Activated CD4-positive, alpha-beta T cell treated with anti-CD3 and anti-CD28 coated beads for 36 hours (primary cell): ENCODE data around the gene MGMT. TPM values are rescaled to one million over a fixed set of nuclear protein-coding genes. Genes with fewer than 3 reads are reported as not detected.

Source experiments
- ATAC-seq: fragments of 200-7000 bp; cut with Tn5 transposase; one replicate; pipeline ENCODE4 v1.10.0; 2021; ENCODE audit warnings: mild to moderate bottlenecking, moderate library complexity
- CTCF ChIA-PET: fragments of 350-600 bp; sonication (Branson Sonifier 250); formaldehyde crosslinking; loops from one replicate; lab custom pipeline; 2021; ENCODE audit warnings: antibody characterized with exemption; lab: Charles Lee
- POLR2A ChIA-PET: fragments of 350-600 bp; sonication (Branson Sonifier 250); formaldehyde crosslinking; loops from one replicate; lab custom pipeline; 2021; ENCODE audit warnings: antibody characterized with exemption, inconsistent platforms; lab: Charles Lee
- DNase-seq: peaks from one replicate; pipeline ENCODE4 v3.0.0-alpha.2; 2020
- H3K27ac Mint-ChIP-seq: one replicate; pipeline ENCODE4 v1.8.0; 2021; ENCODE audit warnings: mixed read lengths
- H3K27me3 Mint-ChIP-seq: one replicate; pipeline ENCODE4 v1.8.0; 2021; ENCODE audit warnings: mixed read lengths
- H3K36me3 Mint-ChIP-seq: one replicate; pipeline ENCODE4 v1.8.0; 2021; ENCODE audit warnings: low read depth, mixed read lengths
- H3K4me1 Mint-ChIP-seq: one replicate; pipeline ENCODE4 v1.8.0; 2021; ENCODE audit warnings: mixed read lengths
- H3K4me3 Mint-ChIP-seq: one replicate; pipeline ENCODE4 v1.8.0; 2021; ENCODE audit warnings: mild to moderate bottlenecking, moderate library complexity, mixed read lengths
- H3K9me3 Mint-ChIP-seq: one replicate; pipeline ENCODE4 v1.8.0; 2021; ENCODE audit warnings: low read depth, mixed read lengths
- intact Hi-C, 2 experiments: fragments of 100-400 bp; cut with DNase I in 1 of 2; cut with micrococcal nuclease in 1 of 2; formaldehyde crosslinking; loops; one replicate each; pipeline versions ENCODE4 v1.14.2 to v1.15.1; 2022 to 2024; cut with DNase I, micrococcal nuclease
- total RNA-seq, 2 experiments: library from RNA; stranded (reverse); gene quantifications; one replicate each; pipeline ENCODE4 v1.2.3, GENCODE V29; 2021

The MGMT gene
- total RNA-seq, 2 experiments from 2014 or later = 18.0 to 22.8 TPM

- Mint-ChIP-seq H3K27ac (no peak overlapping the region), H3K36me3 (peaks cover 28% of the 10 kb centered on the region), H3K9me3 (no peaks in the 10 kb centered on the region), H3K4me1 (peaks cover 3% of the 10 kb centered on the region), H3K27me3 (no peaks in the 10 kb centered on the region), H3K4me3 (no peak overlapping the region)
- intact Hi-C loops = no loop called here
- no peak for ATAC-seq
- CTCF ChIA-PET = no interaction called here
- POLR2A ChIA-PET = interaction anchor here (0.7 kb wide), 1 partner anchor 50 kb away, joined by 3 read pairs; no protein-coding TSS in a partner anchor
- DNase-seq = no peak
Measured at GRCh38 chr10:129705676-129706075, 238.6 kb downstream of the MGMT start.

- ATAC-seq = no peak
- Mint-ChIP-seq H3K4me3 (no peak overlapping the region), H3K4me1 (peaks cover 3% of the 10 kb centered on the region), H3K27ac (no peak overlapping the region), H3K9me3 (no peaks in the 10 kb centered on the region), H3K36me3 (peaks cover 32% of the 10 kb centered on the region), H3K27me3 (no peaks in the 10 kb centered on the region)
- no peak for DNase-seq
- ChIA-PET POLR2A (interaction anchor here (0.7 kb wide), 1 partner anchor 50 kb away, joined by 3 read pairs; no protein-coding TSS in a partner anchor), CTCF (no interaction called here)
- intact Hi-C loops = no loop called here
Measured at GRCh38 chr10:129706081-129706480, 239.0 kb downstream of the MGMT start.

GRCh38 chr10:129706523-129706922 lies 239.5 kb downstream of the MGMT start:
- POLR2A ChIA-PET = no interaction called here
- Mint-ChIP-seq H3K4me1 (peaks cover 3% of the 10 kb centered on the region), H3K27me3 (no peaks in the 10 kb centered on the region), H3K4me3 (no peak overlapping the region), H3K36me3 (peaks cover 34% of the 10 kb centered on the region), H3K27ac (no peak overlapping the region), H3K9me3 (no peaks in the 10 kb centered on the region)
- intact Hi-C loops = no loop called here
- DNase-seq (no peak), ATAC-seq (no peak)
- CTCF ChIA-PET = no interaction called here

GRCh38 chr10:129707406-129708388 lies 240.7 kb downstream of the MGMT start:
- ChIA-PET POLR2A (no interaction called here), CTCF (no interaction called here)
- no peak overlapping the region for H3K4me3 Mint-ChIP-seq
- no peaks in the 10 kb centered on the region for H3K27me3 Mint-ChIP-seq
- H3K36me3 Mint-ChIP-seq = peaks cover 34% of the 10 kb centered on the region
- H3K4me1 Mint-ChIP-seq = peaks cover 3% of the 10 kb centered on the region
- H3K9me3 Mint-ChIP-seq = no peaks in the 10 kb centered on the region
- ATAC-seq (no peak), DNase-seq (no peak)
- intact Hi-C loops = no loop called here
- H3K27ac Mint-ChIP-seq = no peak overlapping the region

GRCh38 chr10:129709101-129709500 lies 242.1 kb downstream of the MGMT start:
- Mint-ChIP-seq H3K9me3 (no peaks in the 10 kb centered on the region), H3K4me1 (no peaks in the 10 kb centered on the region), H3K4me3 (no peak overlapping the region), H3K36me3 (peaks cover 40% of the 10 kb centered on the region), H3K27ac (no peak overlapping the region), H3K27me3 (no peaks in the 10 kb centered on the region)
- CTCF ChIA-PET = no interaction called here
- DNase-seq (no peak), ATAC-seq (no peak)
- POLR2A ChIA-PET = no interaction called here
- intact Hi-C loops = no loop called here

GRCh38 chr10:129709627-129710509 lies 242.8 kb downstream of the MGMT start:
- Mint-ChIP-seq H3K9me3 (no peaks in the 10 kb centered on the region), H3K36me3 (peaks cover 40% of the 10 kb centered on the region), H3K27me3 (no peaks in the 10 kb centered on the region), H3K4me3 (no peak overlapping the region), H3K4me1 (no peaks in the 10 kb centered on the region), H3K27ac (no peak overlapping the region)
- ChIA-PET POLR2A (no interaction called here), CTCF (no interaction called here)
- intact Hi-C loops = no loop called here
- ATAC-seq (no peak), DNase-seq (no peak)

GRCh38 chr10:129710510-129710847 lies 243.4 kb downstream of the MGMT start:
- intact Hi-C loops = no loop called here
- ChIA-PET CTCF (no interaction called here), POLR2A (no interaction called here)
- H3K4me3 Mint-ChIP-seq = no peak overlapping the region
- no peaks in the 10 kb centered on the region for H3K27me3 Mint-ChIP-seq
- ATAC-seq (no peak), DNase-seq (no peak)
- no peaks in the 10 kb centered on the region for H3K9me3 Mint-ChIP-seq
- H3K36me3 Mint-ChIP-seq = peaks cover 40% of the 10 kb centered on the region
- H3K27ac Mint-ChIP-seq = no peak overlapping the region
- H3K4me1 Mint-ChIP-seq = no peaks in the 10 kb centered on the region

- intact Hi-C loops = no loop called here
- H3K27ac Mint-ChIP-seq = no peak overlapping the region
- ChIA-PET POLR2A (no interaction called here), CTCF (interaction anchor here (0.6 to 0.7 kb wide), 2 partner anchors 44 to 401 kb away, joined by 3 read pairs; no protein-coding TSS in a partner anchor)
- no peaks in the 10 kb centered on the region for H3K4me1 Mint-ChIP-seq
- H3K9me3 Mint-ChIP-seq = no peaks in the 10 kb centered on the region
- ATAC-seq (no peak), DNase-seq (no peak)
- H3K27me3 Mint-ChIP-seq = no peaks in the 10 kb centered on the region
- peaks cover 46% of the 10 kb centered on the region for H3K36me3 Mint-ChIP-seq
- H3K4me3 Mint-ChIP-seq = no peak overlapping the region
Measured at GRCh38 chr10:129711291-129711690, 244.2 kb downstream of the MGMT start.

- ChIA-PET POLR2A (no interaction called here), CTCF (no interaction called here)
- Mint-ChIP-seq H3K9me3 (no peaks in the 10 kb centered on the region), H3K36me3 (peaks cover 49% of the 10 kb centered on the region), H3K27me3 (no peaks in the 10 kb centered on the region), H3K4me1 (no peaks in the 10 kb centered on the region), H3K4me3 (no peak overlapping the region), H3K27ac (no peak overlapping the region)
- DNase-seq = no peak
- no peak for ATAC-seq
- intact Hi-C loops = no loop called here
Measured at GRCh38 chr10:129712000-129712399, 245.0 kb downstream of the MGMT start.

GRCh38 chr10:129713659-129714265 lies 246.7 kb downstream of the MGMT start:
- POLR2A ChIA-PET = no interaction called here
- H3K27ac Mint-ChIP-seq = no peak overlapping the region
- no peak overlapping the region for H3K4me3 Mint-ChIP-seq
- H3K9me3 Mint-ChIP-seq = no peaks in the 10 kb centered on the region
- intact Hi-C loops = no loop called here
- peaks cover 48% of the 10 kb centered on the region for H3K36me3 Mint-ChIP-seq
- no peaks in the 10 kb centered on the region for H3K4me1 Mint-ChIP-seq
- DNase-seq (no peak), ATAC-seq (no peak)
- H3K27me3 Mint-ChIP-seq = no peaks in the 10 kb centered on the region
- CTCF ChIA-PET = no interaction called here

- H3K27me3 Mint-ChIP-seq = no peaks in the 10 kb centered on the region
- peaks cover 48% of the 10 kb centered on the region for H3K36me3 Mint-ChIP-seq
- DNase-seq = no peak
- no peak overlapping the region for H3K27ac Mint-ChIP-seq
- POLR2A ChIA-PET = no interaction called here
- no peak overlapping the region for H3K4me3 Mint-ChIP-seq
- peaks cover 10% of the 10 kb centered on the region for H3K9me3 Mint-ChIP-seq
- intact Hi-C loops = no loop called here
- CTCF ChIA-PET = no interaction called here
- no peak for ATAC-seq
- no peaks in the 10 kb centered on the region for H3K4me1 Mint-ChIP-seq
Measured at GRCh38 chr10:129715805-129716204, 248.8 kb downstream of the MGMT start.
